GM20000 (cell line): ENCODE measurements around the gene CYP3A7.
"Not testable (repeated sequence)": the region's sequence is repeated elsewhere in the genome, so short reads cannot be mapped to it uniquely, and the experiment has no call there.

Experiments
- DNase-seq: peaks from one replicate; pipeline ENCODE4 v3.0.0; 2012; ENCODE audit warnings: low spot score
- TF ChIP-seq, protein P1 (sequence below): IDR thresholded peaks from 2 replicates; pipeline ENCODE4 v1.5.1; 2012; ENCODE audit warnings: mild to moderate bottlenecking, control low read depth; ENCODE audit errors: extremely low read depth, missing control alignments

CYP3A7 gene

DNA sequence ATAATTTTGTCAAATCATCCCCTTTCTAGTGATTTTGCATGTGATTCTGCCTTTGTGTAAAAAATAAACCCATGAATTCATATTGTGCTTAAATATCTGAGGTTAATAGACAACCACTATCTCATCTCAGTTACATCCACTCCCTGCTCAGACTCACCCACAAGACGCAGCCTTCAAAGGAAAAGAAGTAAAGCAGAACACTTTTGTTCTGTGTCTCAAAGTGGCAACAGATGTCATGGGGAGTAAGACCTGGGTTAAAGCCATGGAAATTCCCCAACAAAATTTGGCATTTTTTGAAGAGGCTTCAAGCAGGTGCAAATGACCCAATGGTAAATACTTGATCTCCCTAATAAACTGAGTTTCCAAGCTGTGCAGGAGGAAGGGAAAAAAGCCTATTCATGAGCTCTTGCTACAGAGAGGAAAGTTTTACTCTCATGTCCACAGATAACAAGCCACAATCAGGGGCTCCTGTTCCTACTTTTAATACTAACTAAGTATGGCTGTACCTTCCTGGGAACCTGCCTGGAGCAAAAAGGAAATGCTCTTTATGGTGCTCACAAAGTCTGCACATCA is 4.7 kb downstream of the CYP3A7 start:
- DNase-seq = no peak
- TF ChIP-seq, protein P1, sequence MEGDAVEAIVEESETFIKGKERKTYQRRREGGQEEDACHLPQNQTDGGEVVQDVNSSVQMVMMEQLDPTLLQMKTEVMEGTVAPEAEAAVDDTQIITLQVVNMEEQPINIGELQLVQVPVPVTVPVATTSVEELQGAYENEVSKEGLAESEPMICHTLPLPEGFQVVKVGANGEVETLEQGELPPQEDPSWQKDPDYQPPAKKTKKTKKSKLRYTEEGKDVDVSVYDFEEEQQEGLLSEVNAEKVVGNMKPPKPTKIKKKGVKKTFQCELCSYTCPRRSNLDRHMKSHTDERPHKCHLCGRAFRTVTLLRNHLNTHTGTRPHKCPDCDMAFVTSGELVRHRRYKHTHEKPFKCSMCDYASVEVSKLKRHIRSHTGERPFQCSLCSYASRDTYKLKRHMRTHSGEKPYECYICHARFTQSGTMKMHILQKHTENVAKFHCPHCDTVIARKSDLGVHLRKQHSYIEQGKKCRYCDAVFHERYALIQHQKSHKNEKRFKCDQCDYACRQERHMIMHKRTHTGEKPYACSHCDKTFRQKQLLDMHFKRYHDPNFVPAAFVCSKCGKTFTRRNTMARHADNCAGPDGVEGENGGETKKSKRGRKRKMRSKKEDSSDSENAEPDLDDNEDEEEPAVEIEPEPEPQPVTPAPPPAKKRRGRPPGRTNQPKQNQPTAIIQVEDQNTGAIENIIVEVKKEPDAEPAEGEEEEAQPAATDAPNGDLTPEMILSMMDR = no peak

DNA sequence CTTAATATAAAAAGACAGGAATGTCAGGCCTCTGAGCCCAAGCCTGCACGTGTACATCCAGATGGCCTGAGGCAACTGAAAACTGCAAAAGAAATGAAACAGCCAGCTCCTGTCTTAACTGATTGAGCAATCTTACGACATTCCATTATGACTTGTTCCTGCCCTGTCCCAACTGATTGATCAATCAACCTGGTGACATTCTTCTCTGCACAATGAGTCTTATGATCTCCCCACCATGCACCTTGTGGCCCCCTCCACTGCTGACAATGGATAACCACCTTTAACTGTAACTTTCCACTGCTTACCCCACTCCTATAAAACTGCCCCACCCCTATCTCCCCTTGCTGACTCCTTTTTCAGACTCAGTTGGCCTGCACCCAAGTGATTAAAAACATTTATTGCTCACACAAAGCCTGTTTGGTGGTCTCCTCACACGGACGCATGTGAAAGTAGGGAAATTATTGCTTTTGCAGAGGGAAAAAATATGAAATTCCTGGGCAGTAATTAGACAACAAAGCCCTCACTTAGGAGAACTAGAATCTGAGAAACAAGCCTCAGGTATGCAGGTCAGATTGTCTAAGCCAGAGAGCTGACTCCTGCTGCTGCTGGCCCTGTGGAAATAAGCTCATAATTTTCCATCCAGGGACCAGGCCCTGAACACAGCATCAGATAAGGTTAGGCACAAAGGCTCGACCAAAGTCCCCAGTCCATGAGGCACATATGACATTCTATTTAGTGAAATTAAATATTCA is 5.3 kb downstream of the CYP3A7 start:
- no peak for DNase-seq

DNA sequence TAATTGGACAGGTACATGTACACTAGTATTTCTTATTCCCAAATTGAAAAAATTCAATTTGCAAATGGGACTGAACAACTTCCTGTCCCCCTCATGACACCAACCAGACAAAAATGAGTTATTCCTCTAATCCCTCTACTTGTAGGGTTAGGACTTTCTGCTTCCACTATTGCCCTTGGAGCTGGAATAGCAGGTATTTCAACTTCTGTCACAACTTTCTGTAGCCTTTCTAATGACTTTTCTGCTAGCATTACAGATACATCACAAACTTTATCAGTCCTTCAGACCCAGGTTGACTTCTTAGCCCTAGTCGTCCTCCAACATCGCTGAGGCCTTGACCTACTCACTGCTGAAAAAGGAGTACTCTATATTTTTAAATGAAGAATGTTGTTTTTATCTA is 6.4 kb downstream of the CYP3A7 start:
- TF ChIP-seq, protein P1 = no peak

More for the DNA sequence above, 5.3 kb downstream of the CYP3A7 start:
- TF ChIP-seq, protein P1 = no peak

DNA sequence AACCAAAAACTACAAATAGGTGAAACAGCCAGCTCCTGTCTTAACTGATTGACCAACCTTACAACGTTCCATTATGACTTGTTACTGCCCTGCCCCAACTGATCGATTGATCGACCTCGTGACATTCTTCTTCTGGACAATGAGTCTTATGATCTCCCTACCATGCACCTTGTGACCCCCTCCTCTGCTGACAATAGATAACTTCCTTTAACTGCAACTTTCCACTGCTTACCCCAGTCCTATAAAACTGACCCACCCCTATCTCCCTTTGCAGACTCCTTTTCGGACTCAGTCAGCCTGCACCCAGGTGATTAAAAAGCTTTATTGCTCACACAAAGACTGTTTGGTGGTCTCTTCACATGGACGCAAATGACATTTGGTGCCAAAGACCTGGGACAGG is 11.8 kb downstream of the CYP3A7 start:
- DNase-seq = not testable (repeated sequence)

More for the DNA sequence above, 6.4 kb downstream of the CYP3A7 start:
- DNase-seq = no peak

DNA sequence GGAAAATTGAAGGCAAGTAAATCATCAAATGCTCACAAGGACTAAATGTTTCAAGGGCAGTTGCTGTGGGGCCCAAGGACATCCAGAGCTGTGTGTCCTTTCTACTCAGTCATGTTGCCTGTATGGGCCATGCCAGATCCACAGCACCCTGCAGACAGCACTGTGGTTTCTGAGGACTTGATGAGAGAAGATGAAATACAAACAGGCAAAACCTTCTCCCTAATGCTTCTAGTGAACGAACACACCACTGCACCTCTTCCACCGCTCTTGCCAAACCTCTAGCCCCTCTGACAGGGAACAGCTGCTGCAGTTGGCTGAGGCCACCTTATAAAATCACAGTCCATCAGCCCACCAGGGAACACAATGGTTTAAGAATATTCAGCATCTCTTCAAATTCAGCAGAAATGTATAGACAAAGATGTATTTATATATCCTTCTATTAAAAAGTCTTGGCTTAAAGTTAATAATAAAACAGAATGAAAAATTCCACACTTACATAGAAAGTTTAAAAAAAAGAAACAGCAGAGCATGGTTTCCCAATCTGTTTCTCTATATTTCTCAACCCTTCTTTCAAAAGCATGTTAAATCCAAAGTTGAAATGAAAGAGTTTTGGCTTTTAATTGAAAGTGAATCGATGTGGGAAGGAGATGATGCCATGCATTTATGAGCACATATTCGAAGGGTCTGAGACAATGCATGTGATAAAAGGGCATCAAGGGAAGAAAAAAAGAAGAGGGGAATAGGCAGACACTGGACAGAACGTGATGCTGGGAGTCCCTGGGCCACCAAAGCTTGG is 14.0 kb downstream of the CYP3A7 start:
- DNase-seq = no peak
- TF ChIP-seq, protein P1 = no peak

DNA sequence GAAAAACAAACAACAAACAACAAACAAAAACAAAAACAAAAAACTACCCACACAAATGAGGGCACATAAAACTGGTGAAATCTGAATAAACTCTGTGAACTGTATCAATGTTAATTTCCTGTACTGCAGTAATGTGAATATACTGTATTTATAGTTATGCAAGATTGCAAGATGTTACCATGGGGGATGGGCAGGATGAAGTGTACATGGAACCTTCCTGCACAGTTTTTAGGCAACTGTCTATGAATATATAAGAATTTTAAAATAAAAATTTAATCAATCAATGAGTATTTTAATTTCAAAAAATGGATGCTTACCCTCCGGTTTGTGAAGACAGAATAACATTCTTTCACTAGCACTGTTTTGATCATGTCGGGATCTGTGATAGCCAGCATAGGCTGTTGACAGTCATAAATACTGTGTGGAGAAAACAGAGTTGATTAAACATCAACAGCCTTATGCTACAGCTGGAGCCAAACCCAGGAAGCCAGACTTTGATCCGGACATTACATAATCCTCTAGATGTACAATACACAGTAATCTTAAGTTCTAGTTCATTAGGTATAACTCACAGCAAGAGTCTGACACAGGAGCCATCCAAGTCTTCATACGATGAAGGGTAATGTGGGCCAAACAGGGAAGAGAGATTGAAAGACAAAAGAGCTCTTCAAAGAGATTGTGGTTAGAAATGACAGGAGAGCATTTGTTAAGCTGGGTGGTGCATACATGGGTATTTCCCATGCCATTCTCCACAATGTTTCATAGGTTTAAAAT is 14.8 kb downstream of the CYP3A7 start:
- DNase-seq = no peak
- TF ChIP-seq, protein P1 = no peak

DNA sequence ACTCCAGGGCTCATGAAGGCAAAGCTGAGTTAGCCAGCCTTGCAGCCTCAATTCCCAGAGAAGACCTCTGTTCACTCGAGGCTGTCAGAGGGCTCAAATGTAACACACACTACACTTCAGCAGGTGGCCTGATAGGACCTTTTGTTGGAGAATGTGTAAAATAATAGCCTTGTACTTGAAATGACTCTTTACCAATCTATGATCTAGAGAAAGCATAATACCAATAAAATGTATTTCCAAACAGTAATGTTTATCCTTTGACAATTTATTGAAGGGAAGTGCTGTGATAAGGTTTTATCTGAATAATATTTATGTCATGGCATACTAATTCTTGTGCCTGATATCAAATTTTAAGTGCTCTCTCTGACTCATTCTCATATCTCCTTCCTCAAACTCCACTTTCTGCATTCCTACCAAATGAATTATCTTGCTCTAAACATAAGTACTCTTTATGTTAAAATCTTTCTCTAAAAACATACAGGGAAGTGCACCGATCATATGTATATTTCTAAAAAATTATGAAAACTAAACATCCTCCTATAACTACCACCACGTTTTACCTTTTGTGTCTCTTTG is 20.9 kb downstream of the CYP3A7 start:
- TF ChIP-seq, protein P1 = no peak
- DNase-seq = no peak
